IPS-11a (cell line): Measurements from ENCODE around the gene KRTAP10-7.
"Not testable (repeated sequence)": the region's sequence is repeated elsewhere in the genome, so short reads cannot be mapped to it uniquely, and the experiment has no call there.

Experiments used
- H3K4me3 ChIP-seq: one replicate; pipeline ENCODE4 v1.5.1; 2013; ENCODE audit warnings: low read depth, low read length, control low read depth

Gene KRTAP10-7

GRCh38 chr21:44628707-44629391, 28.5 kb downstream of the KRTAP10-7 start:
- no peak overlapping the region for H3K4me3 ChIP-seq

DNA sequence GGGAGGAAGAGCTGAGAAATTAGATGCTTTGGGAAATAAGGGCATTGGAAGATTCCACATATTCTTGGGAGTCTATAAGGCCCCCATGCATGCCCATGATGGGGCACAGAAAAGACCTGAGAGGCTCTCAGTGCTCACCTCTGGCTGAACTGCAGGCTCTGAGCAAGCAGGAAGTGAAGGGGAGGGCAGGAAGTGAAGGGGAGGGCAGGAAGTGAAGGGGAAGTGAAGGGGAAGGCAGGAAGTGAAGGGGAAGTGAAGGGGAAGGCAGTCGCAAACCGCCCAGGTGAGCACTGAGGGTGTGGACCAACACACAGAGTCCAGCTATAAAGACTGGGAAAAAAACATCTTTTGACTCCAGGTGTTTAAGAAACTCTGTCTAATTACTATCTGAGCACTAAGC, 30.0 kb downstream of the KRTAP10-7 start:
- H3K4me3 ChIP-seq, result no peak overlapping the region

GRCh38 chr21:44632067-44632466, 31.7 kb downstream of the KRTAP10-7 start:
- no peak overlapping the region for H3K4me3 ChIP-seq

DNA sequence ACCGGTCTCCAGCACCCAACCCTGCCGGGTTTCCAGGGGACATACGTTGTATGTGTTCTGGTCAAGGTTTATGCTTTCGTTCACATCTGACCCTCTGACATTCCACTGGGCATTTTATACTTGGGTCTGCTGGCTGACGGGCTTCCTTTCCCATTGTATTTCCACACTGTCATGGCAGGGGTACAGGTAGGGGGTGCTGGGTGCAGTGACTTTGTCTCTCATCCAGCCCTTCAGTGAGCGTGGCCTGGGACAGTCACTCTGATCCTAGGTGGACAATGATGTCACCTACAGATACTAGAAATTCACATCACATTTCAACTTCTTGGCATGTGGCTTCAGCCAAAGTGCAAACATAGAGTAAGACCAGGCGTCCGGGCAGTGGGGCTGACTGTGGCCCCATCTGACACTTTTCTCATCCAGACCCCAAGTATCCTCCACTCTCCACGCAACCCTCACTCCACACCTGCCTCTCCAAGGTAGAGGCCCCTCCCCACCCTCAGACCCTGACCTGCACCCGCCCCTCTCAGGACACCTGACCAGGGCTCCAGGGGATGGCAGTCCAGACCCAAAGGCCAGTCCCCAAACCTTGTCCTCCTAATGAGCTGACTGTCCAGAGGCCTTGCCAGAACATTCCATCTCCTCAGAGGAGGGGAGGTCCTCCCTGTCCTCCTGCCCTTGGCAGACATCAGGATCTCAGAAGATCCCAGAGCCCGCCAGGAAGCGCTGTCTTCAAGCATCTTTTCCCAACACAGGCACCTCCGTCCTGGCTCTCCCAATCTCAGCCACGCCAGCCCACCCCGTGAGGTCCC, 36.0 kb downstream of the KRTAP10-7 start:
- no peak overlapping the region for H3K4me3 ChIP-seq

DNA sequence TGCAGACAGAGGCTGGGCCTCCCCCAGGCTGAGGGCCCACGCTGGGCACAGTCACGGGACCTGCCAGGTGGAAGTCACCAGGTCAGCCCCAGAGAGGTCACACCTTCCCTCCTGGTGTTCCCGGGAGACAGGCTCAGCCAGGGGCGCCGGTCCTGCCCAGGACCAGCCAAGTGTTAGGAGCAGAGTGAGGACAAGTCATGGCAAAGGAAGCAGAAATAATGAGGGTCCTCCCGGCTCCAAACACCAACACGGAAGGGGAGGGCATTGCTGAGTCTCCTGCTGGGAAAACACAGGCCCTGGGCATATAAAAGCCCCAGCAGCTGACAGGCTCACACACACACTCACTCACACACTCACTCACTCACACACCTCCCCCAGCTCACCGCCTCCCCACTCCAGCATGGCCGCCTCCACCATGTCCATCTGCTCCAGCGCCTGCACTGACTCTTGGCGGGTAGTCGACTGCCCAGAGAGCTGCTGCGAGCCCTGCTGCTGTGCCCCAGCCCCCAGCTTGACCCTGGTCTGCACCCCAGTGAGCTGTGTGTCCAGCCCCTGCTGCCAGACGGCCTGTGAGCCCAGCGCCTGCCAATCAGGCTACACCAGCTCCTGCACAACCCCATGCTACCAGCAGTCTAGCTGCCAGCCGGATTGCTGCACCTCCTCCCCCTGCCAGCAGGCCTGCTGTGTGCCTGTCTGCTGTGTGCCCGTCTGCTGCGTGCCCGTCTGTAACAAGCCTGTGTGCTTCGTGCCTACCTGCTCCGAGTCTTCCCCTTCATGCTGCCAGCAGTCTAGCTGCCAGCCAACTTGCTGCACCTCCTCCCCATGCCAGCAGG, 36.8 kb downstream of the KRTAP10-7 start, which contains the start of gene KRTAP10-10:
Gene KRTAP10-10 (plus strand): TSS at position 339 of the 833 bp plus-strand sequence. CDS start 62 bp downstream, at position 401.
- H3K4me3 ChIP-seq, result no peak within 1 kb of the TSS

DNA sequence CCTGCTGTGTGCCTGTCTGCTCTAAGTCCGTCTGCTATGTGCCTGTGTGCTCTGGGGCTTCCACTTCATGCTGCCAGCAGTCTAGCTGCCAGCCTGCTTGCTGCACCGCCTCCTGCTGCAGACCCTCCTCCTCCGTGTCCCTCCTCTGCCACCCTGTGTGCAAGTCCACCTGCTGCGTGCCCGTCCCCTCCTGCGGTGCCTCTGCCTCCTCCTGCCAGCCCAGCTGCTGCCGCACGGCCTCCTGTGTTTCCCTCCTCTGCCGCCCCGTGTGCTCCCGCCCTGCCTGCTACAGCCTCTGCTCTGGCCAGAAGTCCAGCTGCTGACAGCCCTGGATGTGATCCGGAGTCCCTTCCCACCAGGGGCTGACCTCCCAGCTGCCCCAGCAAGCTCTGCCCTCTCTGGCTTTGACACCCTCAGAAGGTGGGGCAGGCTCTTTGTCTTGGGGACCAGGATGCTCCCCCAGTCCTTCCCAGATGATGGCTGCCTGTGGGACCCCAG, 37.5 kb downstream of the KRTAP10-7 start:
- H3K4me3 ChIP-seq, result not testable (repeated sequence)

- not testable (repeated sequence) for H3K4me3 ChIP-seq
Observed at GRCh38 chr21:44638506-44639330, 38.3 kb downstream of the KRTAP10-7 start.

- H3K4me3 ChIP-seq, result no peak overlapping the region
Observed at GRCh38 chr21:44639331-44639655, 38.9 kb downstream of the KRTAP10-7 start.

GRCh38 chr21:44640761-44641160, 40.4 kb downstream of the KRTAP10-7 start:
- H3K4me3 ChIP-seq, result no peak overlapping the region

- no peak overlapping the region for H3K4me3 ChIP-seq
Observed at GRCh38 chr21:44643741-44644310, 43.4 kb downstream of the KRTAP10-7 start.

DNA sequence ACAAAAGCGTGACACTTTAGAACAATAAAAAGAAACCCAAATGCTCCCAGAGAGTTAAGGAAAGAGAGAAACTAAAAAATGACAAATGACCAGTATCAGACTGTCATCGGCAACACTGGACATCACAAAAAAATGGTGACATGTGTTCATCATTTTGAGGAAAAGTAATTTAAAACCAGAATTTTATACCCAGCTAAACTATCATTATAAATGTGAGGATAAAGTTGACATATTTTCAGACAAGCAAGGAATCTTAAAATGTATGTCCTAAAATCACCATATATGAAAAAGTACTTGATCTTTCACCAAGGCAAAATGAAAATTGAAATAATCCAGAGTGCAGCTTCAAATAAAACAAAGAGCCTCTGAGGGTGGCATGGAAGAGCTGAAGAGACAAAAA, 44.5 kb downstream of the KRTAP10-7 start:
- H3K4me3 ChIP-seq, result no peak overlapping the region

DNA sequence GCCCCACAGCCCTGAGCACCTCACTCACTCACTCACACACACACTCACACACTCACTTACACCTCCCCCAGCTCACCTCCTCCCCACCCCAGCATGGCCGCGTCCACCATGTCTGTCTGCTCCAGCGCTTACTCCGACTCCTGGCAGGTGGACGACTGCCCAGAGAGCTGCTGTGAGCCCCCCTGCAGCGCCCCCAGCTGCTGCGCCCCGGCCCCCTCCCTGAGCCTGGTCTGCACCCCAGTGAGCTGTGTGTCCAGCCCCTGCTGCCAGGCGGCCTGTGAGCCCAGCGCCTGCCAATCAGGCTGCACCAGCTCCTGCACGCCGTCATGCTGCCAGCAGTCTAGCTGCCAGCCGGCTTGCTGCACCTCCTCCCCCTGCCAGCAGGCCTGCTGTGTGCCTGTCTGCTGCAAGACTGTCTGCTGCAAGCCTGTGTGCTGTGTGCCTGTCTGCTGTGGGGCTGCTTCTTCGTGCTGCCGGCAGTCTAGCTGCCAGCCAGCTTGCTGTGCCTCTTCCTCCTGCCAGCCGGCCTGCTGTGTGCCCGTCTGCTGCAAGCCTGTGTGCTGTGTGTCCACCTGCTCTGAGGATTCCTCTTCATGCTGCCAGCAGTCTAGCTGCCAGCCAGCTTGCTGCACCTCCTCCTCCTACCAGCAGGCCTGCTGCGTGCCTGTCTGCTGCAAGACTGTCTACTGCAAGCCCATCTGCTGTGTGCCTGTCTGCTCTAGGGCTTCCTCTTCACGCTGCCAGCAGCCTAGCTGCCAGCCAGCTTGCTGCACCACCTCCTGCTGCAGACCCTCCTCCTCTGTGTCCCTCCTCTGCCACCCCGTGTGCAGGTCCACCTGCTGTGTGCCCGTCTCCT, 46.2 kb downstream of the KRTAP10-7 start, which contains the start of gene KRTAP10-11:
Gene KRTAP10-11 (plus strand): TSS at position 49 of the 856 bp plus-strand sequence. CDS start 45 bp downstream, at position 94.
- not testable (repeated sequence) for H3K4me3 ChIP-seq

- no peak overlapping the region for H3K4me3 ChIP-seq
Observed at GRCh38 chr21:44647222-44647552, 46.8 kb downstream of the KRTAP10-7 start.

DNA sequence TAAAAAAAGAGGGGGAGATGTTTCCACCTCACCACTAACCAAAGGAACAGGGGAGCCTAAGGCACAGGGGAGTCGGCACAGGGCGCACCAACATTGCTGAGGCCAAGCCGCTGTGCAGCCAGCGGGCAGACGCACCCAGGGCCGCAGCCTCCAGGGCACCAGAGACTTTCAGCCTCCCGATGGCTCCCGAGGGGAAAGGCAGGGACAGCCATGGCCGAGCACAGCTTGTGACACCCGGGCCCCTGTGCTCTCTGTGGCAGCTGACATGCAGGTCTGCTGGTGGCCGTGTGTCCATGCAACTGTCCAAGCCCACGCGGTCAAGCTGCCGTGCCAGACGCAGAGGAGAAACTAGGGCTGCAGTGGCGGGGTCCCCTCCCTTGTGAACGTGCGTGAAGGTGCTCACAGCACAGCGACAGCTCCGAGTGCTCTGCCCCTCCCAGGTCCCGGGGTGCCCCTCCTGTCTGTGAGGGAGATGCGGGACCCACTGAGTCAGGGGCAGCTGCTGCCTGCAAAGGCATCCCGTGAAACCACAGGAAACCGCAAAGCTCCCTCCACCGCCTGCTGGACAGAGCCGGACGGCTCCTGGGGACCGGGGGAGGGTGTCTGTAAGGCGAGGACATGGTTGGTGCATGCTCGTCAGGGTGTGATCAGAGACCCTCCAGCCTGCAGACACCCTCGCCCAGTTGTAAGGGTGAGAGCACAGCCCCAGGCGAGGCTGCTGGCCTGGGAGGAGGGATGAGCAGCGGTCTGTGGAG, 48.3 kb downstream of the KRTAP10-7 start:
- no peak overlapping the region for H3K4me3 ChIP-seq

DNA sequence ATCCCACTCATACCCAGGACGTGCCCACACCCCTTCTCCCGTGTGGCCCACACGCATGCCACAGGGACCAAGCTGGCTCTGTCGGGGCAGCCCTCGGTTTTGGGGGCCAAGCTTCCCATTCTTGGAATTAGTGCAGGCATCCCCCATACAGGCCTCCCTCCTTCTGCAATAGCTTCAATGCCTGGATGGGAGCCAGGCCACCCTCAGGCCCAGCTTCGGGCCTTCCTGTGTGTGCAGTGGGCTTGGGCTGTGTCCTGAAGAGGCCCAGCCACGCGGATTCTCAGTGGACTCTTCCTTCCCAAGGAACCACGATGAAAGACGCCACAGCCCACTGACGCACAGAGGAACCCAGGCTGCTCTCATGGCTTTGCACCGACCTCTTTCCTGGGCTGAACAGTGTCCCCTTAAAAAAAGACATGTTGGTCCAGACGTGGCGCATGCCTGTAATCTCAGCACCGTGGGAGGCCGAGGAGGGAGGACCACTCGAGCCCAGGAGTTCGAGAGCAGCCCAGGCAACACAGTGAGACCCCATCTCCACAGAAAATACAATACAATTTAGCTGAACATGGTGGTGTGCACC, 49.2 kb downstream of the KRTAP10-7 start:
- no peak overlapping the region for H3K4me3 ChIP-seq

- no peak overlapping the region for H3K4me3 ChIP-seq
Observed at GRCh38 chr21:44650265-44650972, 50.0 kb downstream of the KRTAP10-7 start.

DNA sequence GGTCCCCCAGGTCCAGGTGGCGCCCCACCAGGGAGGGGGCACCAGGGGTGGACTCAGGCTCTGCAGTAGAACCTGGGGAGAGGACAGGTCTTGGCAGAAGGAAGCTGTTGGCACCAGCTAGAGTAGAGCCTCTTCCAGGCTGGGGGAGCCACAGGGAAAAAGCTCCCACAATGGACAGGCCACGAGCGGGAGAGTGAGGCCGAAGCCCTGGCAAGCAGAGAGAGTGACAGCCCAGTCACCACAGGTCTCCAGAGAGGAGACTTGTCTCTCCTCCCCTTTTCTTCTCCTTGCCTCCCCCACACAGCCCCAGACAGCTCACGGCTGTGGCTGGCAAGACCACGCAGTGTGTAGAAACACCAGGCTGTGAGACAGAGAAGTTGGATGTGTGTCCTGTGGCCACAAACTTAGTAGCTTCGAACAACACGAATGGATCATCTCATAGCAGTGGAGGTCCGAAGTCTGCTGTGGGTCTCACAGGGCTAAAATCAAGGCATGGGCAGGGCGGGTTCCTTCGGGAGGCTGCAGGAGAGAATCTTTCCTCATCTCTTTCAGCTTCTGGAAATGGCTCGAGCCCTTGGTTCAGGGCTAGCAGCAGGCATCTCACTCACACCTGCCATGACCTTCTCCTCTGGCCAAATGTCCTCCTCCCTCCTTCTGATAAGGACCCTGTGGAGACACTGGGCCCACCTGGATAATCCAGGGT, 50.7 kb downstream of the KRTAP10-7 start:
- H3K4me3 ChIP-seq, result no peak overlapping the region
